ENCODE results near the gene CES5A. TPM values are rescaled to one million over a fixed set of nuclear protein-coding genes. Genes with fewer than 3 reads are reported as not detected.

Gene CES5A
- total and polyA plus RNA-seq, 2 donors from 2014 or later: not detected

- FAIRE-seq: no peak
- intact Hi-C loops (cut with DNase I): no loop called here
- H3K9ac ChIP-seq (ENCODE audit: low read length in 3 of 3): no peak overlapping the region
- no peaks in the 10 kb centered on the region for H3K4me1 ChIP-seq (ENCODE audit: control insufficient read depth in 2 of 3, insufficient read depth in 2 of 3, low read depth in 1 of 3, low read length in 3 of 3)
- H3K27me3 ChIP-seq (ENCODE audit: control insufficient read depth, insufficient read depth, low read length): no peaks in the 10 kb centered on the region
- no peaks in the 10 kb centered on the region for H3K36me3 ChIP-seq (ENCODE audit: control insufficient read depth in 2 of 3, insufficient read depth in 3 of 3, low read length in 3 of 3)
- peaks cover 0 to 7% (median 0%) of the 10 kb centered on the region in 3 donors for H3K9me3 ChIP-seq (ENCODE audit: control insufficient read depth in 2 of 3, insufficient read depth in 1 of 3, low read length in 3 of 3)
- no peak overlapping the region for H3K4me3 ChIP-seq (ENCODE audit: low read length in 3 of 3)
- no peak for TF ChIP-seq CTCF (IDR thresholded peaks at IDR 0.05; ENCODE audit: borderline replicate concordance, extremely low read depth, insufficient read depth)
- H3K27ac ChIP-seq (ENCODE audit: low read depth in 2 of 2, low read length in 2 of 2): no peak overlapping the region
- DNase-seq: no peak
These were observed 26.5 kb upstream of the CES5A start for GRCh38 chr16:55901566-55902217.

DNA sequence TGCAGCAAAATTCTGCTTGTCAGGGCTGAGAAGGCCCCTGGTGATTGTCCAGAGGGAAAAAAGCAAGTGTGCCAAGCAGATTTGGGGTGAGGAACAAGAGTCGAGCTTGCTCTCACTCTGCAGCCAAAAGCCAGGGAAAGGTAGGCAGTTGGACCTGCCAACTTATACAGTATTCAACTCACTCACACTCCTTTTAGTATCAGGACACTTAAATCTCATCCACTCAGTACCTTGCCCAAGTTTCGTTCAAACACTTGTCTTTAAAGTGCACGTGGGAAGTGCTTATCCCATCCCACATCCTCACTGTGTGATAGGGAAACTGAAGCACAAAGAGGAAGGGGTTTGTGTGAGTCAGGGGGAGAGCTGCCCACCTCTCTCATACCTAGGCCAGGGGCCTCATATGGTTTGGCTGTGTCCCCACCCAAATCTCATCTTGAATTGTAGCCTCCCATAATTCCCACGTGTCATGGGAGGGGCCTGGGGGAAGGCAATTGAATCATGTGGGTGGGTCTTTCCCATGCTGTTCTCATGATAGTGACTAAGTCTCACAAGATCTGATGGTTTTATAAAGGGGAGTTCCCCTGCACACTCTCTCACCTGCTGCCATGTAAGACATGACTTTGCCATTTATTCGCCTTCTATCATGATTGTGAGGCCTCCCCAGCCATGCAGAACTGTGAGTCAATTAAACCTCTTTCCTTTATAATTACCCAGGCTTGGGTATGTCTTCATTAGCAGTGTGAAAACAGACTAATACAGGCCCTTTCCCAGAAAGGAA, 25.6 kb upstream of the CES5A start:
- FAIRE-seq (no peak), DNase-seq (no peak)
- TF ChIP-seq CTCF (IDR thresholded peaks at IDR 0.05; ENCODE audit: borderline replicate concordance, extremely low read depth, insufficient read depth): no peak
- Histone ChIP-seq H3K36me3 (ENCODE audit: control insufficient read depth in 2 of 3, insufficient read depth in 3 of 3, low read length in 3 of 3) (no peaks in the 10 kb centered on the region), H3K27ac (ENCODE audit: low read depth in 2 of 2, low read length in 2 of 2) (no peak overlapping the region), H3K4me3 (ENCODE audit: low read length in 3 of 3) (no peak overlapping the region), H3K4me1 (ENCODE audit: control insufficient read depth in 2 of 3, insufficient read depth in 2 of 3, low read depth in 1 of 3, low read length in 3 of 3) (no peaks in the 10 kb centered on the region), H3K9me3 (ENCODE audit: control insufficient read depth in 2 of 3, insufficient read depth in 1 of 3, low read length in 3 of 3) (peaks cover 0 to 7% (median 0%) of the 10 kb centered on the region in 3 donors), H3K27me3 (ENCODE audit: control insufficient read depth, insufficient read depth, low read length) (no peaks in the 10 kb centered on the region), H3K9ac (ENCODE audit: low read length in 3 of 3) (no peak overlapping the region)
- intact Hi-C loops (cut with DNase I): no loop called here

- Histone ChIP-seq H3K36me3 (ENCODE audit: control insufficient read depth in 2 of 3, insufficient read depth in 3 of 3, low read length in 3 of 3) (no peaks in the 10 kb centered on the region), H3K27ac (ENCODE audit: low read depth in 2 of 2, low read length in 2 of 2) (no peak overlapping the region), H3K4me3 (ENCODE audit: low read length in 3 of 3) (no peak overlapping the region), H3K27me3 (ENCODE audit: control insufficient read depth, insufficient read depth, low read length) (no peaks in the 10 kb centered on the region), H3K9me3 (ENCODE audit: control insufficient read depth in 2 of 3, insufficient read depth in 1 of 3, low read length in 3 of 3) (peaks cover 0 to 7% (median 0%) of the 10 kb centered on the region in 3 donors), H3K4me1 (ENCODE audit: control insufficient read depth in 2 of 3, insufficient read depth in 2 of 3, low read depth in 1 of 3, low read length in 3 of 3) (no peaks in the 10 kb centered on the region), H3K9ac (ENCODE audit: low read length in 3 of 3) (no peak overlapping the region)
- DNase-seq (no peak), FAIRE-seq (no peak)
- TF ChIP-seq CTCF (IDR thresholded peaks at IDR 0.05; ENCODE audit: borderline replicate concordance, extremely low read depth, insufficient read depth): no peak
- intact Hi-C loops (cut with DNase I): no loop called here
These were observed 24.7 kb upstream of the CES5A start for GRCh38 chr16:55899857-55900256.

All from kidney (tissue), 14 donors.